Fibroblast of villous mesenchyme (primary cell): ENCODE data around the gene TACC2. TPM values are rescaled to one million over a fixed set of nuclear protein-coding genes. Genes with fewer than 3 reads are reported as not detected.

Experiments used
- DNase-seq: peaks from one replicate; pipeline ENCODE4 v3.0.0-alpha.2; 2010; ENCODE audit warnings: low read depth
- H3K4me3 ChIP-seq: 2 replicates; pipeline ENCODE4 v1.5.1; 2011; ENCODE audit warnings: low read depth, mild to moderate bottlenecking, low read length
- CTCF ChIP-seq: IDR thresholded peaks from 2 replicates; pipeline ENCODE4 v1.5.1; 2012; ENCODE audit warnings: low read depth, mild to moderate bottlenecking, low read length; ENCODE audit not compliant: insufficient read depth
- total RNA-seq: library from RNA; depleted of rRNA; stranded (reverse); fragments of >200 nt; gene quantifications from 2 replicates; pipeline ENCODE4 v1.2.3, GENCODE V29; 2012

The TACC2 gene
- total RNA-seq, 1 donor = 5.6 TPM

GRCh38 chr10:122161795-122162194, 172.8 kb downstream of the TACC2 start:
- H3K4me3 ChIP-seq = no peak overlapping the region
- TF ChIP-seq CTCF = no peak
- DNase-seq = no peak

DNA sequence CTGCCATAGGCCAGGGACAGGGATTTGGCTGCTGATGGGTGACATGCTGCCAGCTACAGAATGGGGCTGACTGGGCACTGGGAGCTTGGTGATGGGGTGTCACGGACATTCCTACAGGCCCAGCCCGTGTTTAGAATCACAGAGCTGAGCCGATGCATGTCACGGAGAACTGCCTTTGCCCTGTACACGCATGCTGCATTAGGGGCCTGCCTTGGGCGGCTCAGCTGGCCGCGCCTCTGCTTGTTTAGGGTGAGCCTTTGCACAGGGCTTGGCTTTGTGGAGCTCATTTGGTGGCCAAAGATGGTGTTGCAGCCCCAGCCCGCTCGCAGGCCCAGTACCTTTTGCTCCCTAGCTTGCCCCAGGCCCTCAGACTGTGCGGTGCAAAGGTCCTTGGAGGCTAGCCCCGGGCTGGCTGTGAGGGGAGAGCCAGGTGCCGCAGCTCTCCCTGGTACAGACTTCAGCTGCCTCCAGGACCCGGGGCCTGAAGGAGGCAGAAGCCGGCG, 173.8 kb downstream of the TACC2 start:
- H3K4me3 ChIP-seq = peak overlapping the region; percentile 61
- DNase-seq = no peak
- TF ChIP-seq CTCF = no peak

DNA sequence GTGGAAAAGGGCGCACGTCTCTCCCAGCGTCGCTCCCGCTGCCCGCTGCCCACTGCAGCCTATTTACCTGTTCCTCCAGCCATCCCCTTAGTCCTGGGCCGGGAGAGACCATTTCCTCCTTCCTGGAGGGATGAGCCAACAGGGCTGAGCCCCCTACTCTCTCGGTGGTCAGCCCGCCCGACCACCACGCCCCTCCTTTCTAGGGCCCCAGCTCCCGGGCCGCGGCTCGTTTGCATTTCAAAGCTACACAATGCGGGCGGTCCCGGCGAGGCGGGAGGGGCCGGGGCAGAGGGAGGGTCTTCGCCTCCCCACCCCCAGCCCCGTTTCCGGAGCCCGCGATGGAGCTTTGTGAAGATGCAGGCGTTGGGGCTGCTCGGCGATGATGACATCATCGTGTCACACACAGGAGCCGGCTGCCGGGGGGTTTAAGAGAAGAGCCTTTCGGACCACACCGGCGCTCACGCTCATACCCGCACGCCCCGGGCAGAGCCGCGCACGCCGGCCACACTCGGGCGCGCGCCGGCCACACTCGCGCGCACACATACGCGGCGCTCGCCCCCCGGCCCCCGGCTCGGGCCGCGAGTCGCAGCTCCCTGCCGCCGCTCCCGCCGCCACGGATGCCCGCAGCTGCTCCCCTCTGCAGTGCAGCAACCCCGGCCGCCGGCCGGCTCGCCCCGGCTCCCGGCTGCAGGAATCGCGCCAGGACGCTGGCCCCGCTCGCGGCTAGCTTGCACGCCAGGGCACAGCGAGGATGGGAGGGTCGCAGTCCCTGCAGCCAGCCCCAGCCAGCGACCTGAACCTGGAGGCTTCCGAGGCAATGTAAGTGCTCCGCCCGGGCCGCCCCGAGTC, 174.4 kb downstream of the TACC2 start:
- H3K4me3 ChIP-seq = peak overlapping the region; percentile 61
- TF ChIP-seq CTCF = no peak
- peak; percentile 39 for DNase-seq

DNA sequence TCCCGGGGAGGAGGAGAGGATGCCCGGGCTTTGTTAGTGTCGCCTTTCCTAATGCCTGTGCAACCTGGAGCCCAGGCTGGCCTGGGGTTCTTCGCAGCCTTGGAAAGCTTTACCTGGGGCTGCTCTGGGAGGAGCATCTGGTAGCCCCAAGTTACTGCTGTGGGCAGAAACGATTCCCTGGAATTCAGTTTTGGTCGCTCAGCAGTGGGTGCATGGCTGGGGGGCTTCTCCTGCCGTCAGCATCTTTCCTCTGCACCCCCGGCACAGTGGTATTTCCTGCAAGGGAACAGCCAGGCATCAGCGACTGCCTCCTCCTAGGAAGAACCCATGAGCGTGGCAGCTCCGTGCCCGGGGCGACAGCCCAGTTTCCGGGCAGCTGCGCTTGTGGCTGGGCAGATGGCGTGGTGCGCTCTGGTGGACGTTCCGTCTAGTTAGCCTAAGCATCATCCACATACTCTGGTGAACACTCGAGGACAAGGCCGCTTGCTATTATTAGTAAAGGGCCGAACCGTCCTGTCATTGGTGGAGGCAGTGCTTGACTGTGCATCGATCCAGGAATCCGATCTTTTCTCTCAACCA, 175.1 kb downstream of the TACC2 start:
- DNase-seq = no peak
- peak overlapping the region; percentile 61 for H3K4me3 ChIP-seq
- TF ChIP-seq CTCF = no peak

GRCh38 chr10:122164815-122165483, 176.0 kb downstream of the TACC2 start:
- no peak for DNase-seq
- no peak overlapping the region for H3K4me3 ChIP-seq
- no peak for TF ChIP-seq CTCF

- no peak for TF ChIP-seq CTCF
- DNase-seq = no peak
Measured at GRCh38 chr10:122165484-122166276, 176.7 kb downstream of the TACC2 start.

More at GRCh38 chr10:122165484-122166276, 176.7 kb downstream of the TACC2 start:
- H3K4me3 ChIP-seq = no peak overlapping the region
